Peyer's patch (tissue), 4 donors: Measurements from ENCODE around the gene EPB41L3.

ENCODE experiments used
- POLR2A ChIP-seq, 2 donors: fragments of 450-650 bp; IDR thresholded peaks; one replicate each; pipeline ENCODE4 v1.5.1; 2017; ENCODE audit warnings: antibody characterized with exemption in 2 of 2, mild to moderate bottlenecking in 2 of 2, moderate library complexity in 2 of 2
- TF ChIP-seq, protein P1 (sequence below), 6 experiments: fragments of 450-650 bp in 4 of 6; fragments of 200-600 bp in 2 of 6; sonication (generic) in 1 of 6; IDR thresholded peaks; one replicate each; pipeline ENCODE4 v1.5.1; 2017 to 2019; ENCODE audit warnings: antibody characterized with exemption in 6 of 6, mild to moderate bottlenecking in 3 of 6, moderate library complexity in 1 of 6

- TF ChIP-seq, protein P1, sequence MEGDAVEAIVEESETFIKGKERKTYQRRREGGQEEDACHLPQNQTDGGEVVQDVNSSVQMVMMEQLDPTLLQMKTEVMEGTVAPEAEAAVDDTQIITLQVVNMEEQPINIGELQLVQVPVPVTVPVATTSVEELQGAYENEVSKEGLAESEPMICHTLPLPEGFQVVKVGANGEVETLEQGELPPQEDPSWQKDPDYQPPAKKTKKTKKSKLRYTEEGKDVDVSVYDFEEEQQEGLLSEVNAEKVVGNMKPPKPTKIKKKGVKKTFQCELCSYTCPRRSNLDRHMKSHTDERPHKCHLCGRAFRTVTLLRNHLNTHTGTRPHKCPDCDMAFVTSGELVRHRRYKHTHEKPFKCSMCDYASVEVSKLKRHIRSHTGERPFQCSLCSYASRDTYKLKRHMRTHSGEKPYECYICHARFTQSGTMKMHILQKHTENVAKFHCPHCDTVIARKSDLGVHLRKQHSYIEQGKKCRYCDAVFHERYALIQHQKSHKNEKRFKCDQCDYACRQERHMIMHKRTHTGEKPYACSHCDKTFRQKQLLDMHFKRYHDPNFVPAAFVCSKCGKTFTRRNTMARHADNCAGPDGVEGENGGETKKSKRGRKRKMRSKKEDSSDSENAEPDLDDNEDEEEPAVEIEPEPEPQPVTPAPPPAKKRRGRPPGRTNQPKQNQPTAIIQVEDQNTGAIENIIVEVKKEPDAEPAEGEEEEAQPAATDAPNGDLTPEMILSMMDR (IDR thresholded peaks at IDR 0.05), result no peak
- no peak for TF ChIP-seq POLR2A (IDR thresholded peaks at IDR 0.05)
Measured at GRCh38 chr18:5389356-5389755, 154.4 kb downstream of the EPB41L3 start.
